Immature natural killer cell (primary cell): Measurements from ENCODE around the gene TCEAL9. TPM values are rescaled to one million over a fixed set of nuclear protein-coding genes. Genes with fewer than 3 reads are reported as not detected.
"Not testable (repeated sequence)": the region's sequence is repeated elsewhere in the genome, so short reads cannot be mapped to it uniquely, and the experiment has no call there.

Experiments
- DNase-seq, 3 donors: peaks; one replicate each; pipeline ENCODE4 v3.0.0; 2022; ENCODE audit warnings: mixed read lengths in 1 of 3
- H3K27ac Mint-ChIP-seq, 6 donors: one replicate each; pipeline ENCODE4 v1.8.0; 2020; ENCODE audit warnings: mixed read lengths in 6 of 6, mild to moderate bottlenecking in 5 of 6, inconsistent platforms in 4 of 6, moderate library complexity in 3 of 6
- H3K27me3 Mint-ChIP-seq, 3 donors: one replicate each; pipeline ENCODE4 v1.8.0; 2020 to 2021; ENCODE audit warnings: low read depth in 3 of 3, mild to moderate bottlenecking in 3 of 3, mixed read lengths in 3 of 3, moderate library complexity in 3 of 3, inconsistent platforms in 1 of 3
- H3K36me3 Mint-ChIP-seq, 3 donors: one replicate each; pipeline ENCODE4 v1.8.0; 2020; ENCODE audit warnings: mixed read lengths in 3 of 3, inconsistent platforms in 2 of 3, mild to moderate bottlenecking in 2 of 3
- H3K4me1 Mint-ChIP-seq, 2 donors: one replicate each; pipeline ENCODE4 v1.8.0; 2020; ENCODE audit warnings: inconsistent platforms in 2 of 2, mild to moderate bottlenecking in 2 of 2, mixed read lengths in 2 of 2, moderate library complexity in 1 of 2
- H3K4me3 Mint-ChIP-seq, 5 donors: one replicate each; pipeline ENCODE4 v1.8.0; 2020; ENCODE audit warnings: mild to moderate bottlenecking in 5 of 5, mixed read lengths in 5 of 5, inconsistent platforms in 3 of 5, moderate library complexity in 3 of 5
- H3K9me3 Mint-ChIP-seq, 6 donors: one replicate each; pipeline ENCODE4 v1.8.0; 2020; ENCODE audit warnings: mild to moderate bottlenecking in 6 of 6, mixed read lengths in 6 of 6, inconsistent platforms in 4 of 6, moderate library complexity in 3 of 6
- polyA plus RNA-seq, 3 donors: library from polyadenylated mRNA; unstranded; fragments of 300-500 nt; fragmentation: Illumina TruSeq; gene quantifications; one replicate each; pipeline ENCODE4 v1.2.3, GENCODE V29; 2021

Gene TCEAL9
- polyA plus RNA-seq, 3 donors from 2014 or later, result 0.79 to 3.2 TPM; not detected in 1

- H3K36me3 Mint-ChIP-seq, H3K9me3 Mint-ChIP-seq, H3K4me1 Mint-ChIP-seq, H3K27ac Mint-ChIP-seq, H3K4me3 Mint-ChIP-seq, DNase-seq: not testable (repeated sequence)
- peaks cover 6 to 17% (median 7%) of the 10 kb centered on the region in 3 donors for H3K27me3 Mint-ChIP-seq
Observed at GRCh38 chrX:103359605-103360004, 3.3 kb downstream of the TCEAL9 start.

- Mint-ChIP-seq H3K4me3 (no peak overlapping the region), H3K27me3 (peaks cover 6 to 17% (median 8%) of the 10 kb centered on the region in 3 donors), H3K27ac (no peak overlapping the region), H3K36me3 (no peaks in the 10 kb centered on the region), H3K9me3 (no peaks in the 10 kb centered on the region), H3K4me1 (peaks cover 9% of the 10 kb centered on the region in 2 donors)
- DNase-seq, result no peak
Observed at GRCh38 chrX:103360092-103360491, 3.8 kb downstream of the TCEAL9 start.

- DNase-seq, result no peak
- H3K4me3 Mint-ChIP-seq, result no peak overlapping the region
- H3K9me3 Mint-ChIP-seq, result no peaks in the 10 kb centered on the region
- H3K27ac Mint-ChIP-seq, result no peak overlapping the region
- no peaks in the 10 kb centered on the region for H3K36me3 Mint-ChIP-seq
- peaks cover 5 to 14% (median 6%) of the 10 kb centered on the region in 3 donors for H3K27me3 Mint-ChIP-seq
- peaks cover 6 to 8% of the 10 kb centered on the region in 2 donors for H3K4me1 Mint-ChIP-seq
Observed at GRCh38 chrX:103360916-103361315, 4.6 kb downstream of the TCEAL9 start.

GRCh38 chrX:103361798-103362197 is 5.5 kb downstream of the TCEAL9 start:
- Mint-ChIP-seq H3K36me3 (no peaks in the 10 kb centered on the region), H3K27me3 (peaks cover 3 to 12% (median 3%) of the 10 kb centered on the region in 3 donors), H3K9me3 (no peaks in the 10 kb centered on the region), H3K27ac (no peak overlapping the region), H3K4me3 (no peak overlapping the region), H3K4me1 (peaks cover 0 to under 1% of the 10 kb centered on the region in 2 donors)
- DNase-seq, result no peak

GRCh38 chrX:103362474-103362873 is 6.2 kb downstream of the TCEAL9 start:
- no peak for DNase-seq
- no peak overlapping the region for H3K4me3 Mint-ChIP-seq
- no peaks in the 10 kb centered on the region for H3K36me3 Mint-ChIP-seq
- no peaks in the 10 kb centered on the region for H3K9me3 Mint-ChIP-seq
- H3K4me1 Mint-ChIP-seq, result no peaks in the 10 kb centered on the region
- no peak overlapping the region for H3K27ac Mint-ChIP-seq
- H3K27me3 Mint-ChIP-seq, result peaks cover 3 to 14% (median 5%) of the 10 kb centered on the region in 3 donors

GRCh38 chrX:103363046-103363445 is 6.7 kb downstream of the TCEAL9 start:
- H3K9me3 Mint-ChIP-seq, result no peaks in the 10 kb centered on the region
- no peaks in the 10 kb centered on the region for H3K36me3 Mint-ChIP-seq
- no peak overlapping the region for H3K4me3 Mint-ChIP-seq
- peaks cover 3 to 14% (median 4%) of the 10 kb centered on the region in 3 donors for H3K27me3 Mint-ChIP-seq
- no peaks in the 10 kb centered on the region for H3K4me1 Mint-ChIP-seq
- no peak for DNase-seq
- no peak overlapping the region for H3K27ac Mint-ChIP-seq

GRCh38 chrX:103367502-103367901 is 11.2 kb downstream of the TCEAL9 start:
- no peak for DNase-seq
- Mint-ChIP-seq H3K4me3 (no peak overlapping the region), H3K4me1 (no peaks in the 10 kb centered on the region), H3K27ac (no peak overlapping the region), H3K9me3 (no peaks in the 10 kb centered on the region), H3K36me3 (no peaks in the 10 kb centered on the region), H3K27me3 (peaks cover 4 to 10% (median 5%) of the 10 kb centered on the region in 3 donors)

GRCh38 chrX:103369479-103369878 is 13.2 kb downstream of the TCEAL9 start:
- Mint-ChIP-seq H3K27me3 (peaks cover 4 to 10% (median 5%) of the 10 kb centered on the region in 3 donors), H3K36me3 (no peaks in the 10 kb centered on the region), H3K27ac (no peak overlapping the region), H3K4me3 (no peak overlapping the region), H3K9me3 (no peaks in the 10 kb centered on the region), H3K4me1 (no peaks in the 10 kb centered on the region)
- DNase-seq, result no peak

GRCh38 chrX:103372886-103373285 is 16.6 kb downstream of the TCEAL9 start:
- Mint-ChIP-seq H3K27me3 (peaks cover 1 to 6% (median 4%) of the 10 kb centered on the region in 3 donors), H3K9me3 (no peaks in the 10 kb centered on the region), H3K36me3 (no peaks in the 10 kb centered on the region), H3K4me3 (no peak overlapping the region), H3K4me1 (peaks cover 5 to 6% of the 10 kb centered on the region in 2 donors), H3K27ac (no peak overlapping the region)
- DNase-seq, result no peak

GRCh38 chrX:103373581-103373980 is 17.3 kb downstream of the TCEAL9 start:
- Mint-ChIP-seq H3K9me3 (no peaks in the 10 kb centered on the region), H3K4me1 (peaks cover 5 to 6% of the 10 kb centered on the region in 2 donors), H3K27me3 (peaks cover 0 to 6% (median 5%) of the 10 kb centered on the region in 3 donors), H3K36me3 (no peaks in the 10 kb centered on the region), H3K4me3 (no peak overlapping the region), H3K27ac (no peak overlapping the region)
- no peak for DNase-seq

- peak; percentile 2 to 13 (median 12) for DNase-seq
- Mint-ChIP-seq H3K4me1 (peaks cover 5 to 6% of the 10 kb centered on the region in 2 donors), H3K27me3 (peaks cover 0 to 6% (median 2%) of the 10 kb centered on the region in 3 donors), H3K27ac (no peak within 1 kb of the TSS), H3K9me3 (no peaks in the 10 kb centered on the region), H3K4me3 (peak within 1 kb of the TSS; percentile 67 to 76 (median 69)), H3K36me3 (no peaks in the 10 kb centered on the region)
Observed at GRCh38 chrX:103376118-103376978, 20.0 kb downstream of the TCEAL9 start, which contains the start of gene BEX3. Gene BEX3 (plus strand): TSS chrX:103376538. CDS start chrX:103377522, 984 bp downstream.

GRCh38 chrX:103376979-103377324 is 20.6 kb downstream of the TCEAL9 start:
- no peaks in the 10 kb centered on the region for H3K9me3 Mint-ChIP-seq
- no peaks in the 10 kb centered on the region for H3K36me3 Mint-ChIP-seq
- H3K4me3 Mint-ChIP-seq, result peak overlapping the region; percentile 47 to 74 (median 68)
- H3K27me3 Mint-ChIP-seq, result peaks cover 0 to 6% (median 2%) of the 10 kb centered on the region in 3 donors
- H3K27ac Mint-ChIP-seq, result no peak overlapping the region
- DNase-seq, result no peak
- peaks cover 5 to 6% of the 10 kb centered on the region in 2 donors for H3K4me1 Mint-ChIP-seq

GRCh38 chrX:103378990-103379389 is 22.7 kb downstream of the TCEAL9 start:
- Mint-ChIP-seq H3K36me3 (no peaks in the 10 kb centered on the region), H3K27me3 (peaks cover 0 to 2% (median 2%) of the 10 kb centered on the region in 3 donors), H3K4me1 (peaks cover 5 to 6% of the 10 kb centered on the region in 2 donors), H3K27ac (no peak overlapping the region), H3K4me3 (no peak overlapping the region), H3K9me3 (no peaks in the 10 kb centered on the region)
- no peak for DNase-seq

GRCh38 chrX:103382877-103383276 is 26.6 kb downstream of the TCEAL9 start:
- no peak overlapping the region for H3K4me3 Mint-ChIP-seq
- no peaks in the 10 kb centered on the region for H3K4me1 Mint-ChIP-seq
- no peaks in the 10 kb centered on the region for H3K36me3 Mint-ChIP-seq
- H3K9me3 Mint-ChIP-seq, result no peaks in the 10 kb centered on the region
- H3K27me3 Mint-ChIP-seq, result peaks cover 0 to 4% (median 0%) of the 10 kb centered on the region in 3 donors
- no peak overlapping the region for H3K27ac Mint-ChIP-seq
- DNase-seq, result no peak
